HPDE6-E6E7 (cell line): ENCODE measurements around the gene PLD1.
A peak's percentile ranks its signal among the peaks of the same experiment; 100 is the strongest.
"Not testable (repeated sequence)": the region's sequence is repeated elsewhere in the genome, so short reads cannot be mapped to it uniquely, and the experiment has no call there.

ENCODE experiments used
- DNase-seq: peaks from one replicate; pipeline ENCODE4 v3.0.0; 2011; ENCODE audit warnings: missing footprints; ENCODE audit errors: extremely low spot score

PLD1 gene

DNA sequence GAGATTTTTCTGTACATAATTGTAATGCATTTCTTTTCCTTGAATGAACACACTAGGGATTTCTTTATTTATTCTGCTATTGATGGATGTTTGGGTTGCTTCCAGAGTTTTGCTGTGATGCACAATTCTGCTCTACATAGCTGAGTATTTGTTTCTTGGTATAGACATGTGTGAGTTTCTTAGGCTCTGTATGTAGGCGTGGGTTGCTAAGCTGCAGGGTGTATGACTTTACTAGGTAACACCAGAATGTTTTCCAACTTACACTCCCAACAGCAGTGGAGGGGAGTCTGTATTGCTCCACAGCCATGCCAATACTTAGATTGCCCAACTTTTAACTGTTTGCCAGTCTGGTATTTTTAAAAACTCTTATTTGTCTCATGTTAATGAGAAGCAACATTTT, 194.6 kb downstream of the PLD1 start:
- DNase-seq = no peak

DNA sequence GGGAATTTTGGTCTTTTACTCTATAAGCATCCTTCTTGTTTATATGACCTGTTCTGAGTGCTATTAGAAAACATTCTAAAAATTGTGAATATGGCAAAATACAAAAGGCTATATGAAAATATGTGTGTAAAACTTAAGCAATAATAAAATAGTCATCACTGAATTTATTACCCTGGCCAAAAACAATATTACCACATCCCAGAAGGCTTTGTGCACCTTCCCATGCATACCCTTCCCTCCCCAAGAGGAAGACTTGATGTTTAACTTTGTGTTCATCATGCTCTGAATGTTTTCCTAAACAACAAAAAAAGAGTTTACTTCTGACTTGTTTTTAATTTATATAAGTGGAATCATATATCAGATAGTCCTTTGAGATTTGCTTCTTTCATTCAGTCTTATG, 195.0 kb downstream of the PLD1 start:
- no peak for DNase-seq

DNA sequence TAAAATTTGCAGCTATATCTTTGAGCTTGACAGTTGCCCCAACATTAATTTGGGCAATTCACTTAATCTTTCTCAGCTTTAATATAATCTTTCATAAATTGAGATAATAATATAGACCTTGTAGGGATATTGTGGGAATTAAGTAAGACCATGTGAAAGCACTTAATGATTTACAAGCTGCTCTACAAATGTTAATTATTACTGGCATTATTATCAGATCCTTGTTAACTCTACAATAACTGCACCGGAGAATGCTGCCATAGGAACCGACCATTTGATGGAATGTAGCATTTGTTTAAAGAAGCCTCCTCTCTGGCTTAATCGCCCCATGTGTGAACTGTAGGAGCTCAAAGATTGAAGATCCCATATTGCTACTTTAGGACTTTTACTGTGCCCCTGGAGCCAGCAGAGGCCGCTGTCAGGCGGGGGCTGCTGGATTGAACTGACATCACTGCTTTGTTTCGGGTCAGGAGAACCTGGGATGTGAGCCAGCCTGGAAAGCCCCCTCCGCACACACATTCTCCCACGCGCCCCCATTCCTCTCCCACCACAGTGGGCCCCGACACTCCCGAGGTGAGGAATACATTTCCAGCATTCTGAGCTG, 195.9 kb downstream of the PLD1 start:
- DNase-seq = peak; percentile 21

DNA sequence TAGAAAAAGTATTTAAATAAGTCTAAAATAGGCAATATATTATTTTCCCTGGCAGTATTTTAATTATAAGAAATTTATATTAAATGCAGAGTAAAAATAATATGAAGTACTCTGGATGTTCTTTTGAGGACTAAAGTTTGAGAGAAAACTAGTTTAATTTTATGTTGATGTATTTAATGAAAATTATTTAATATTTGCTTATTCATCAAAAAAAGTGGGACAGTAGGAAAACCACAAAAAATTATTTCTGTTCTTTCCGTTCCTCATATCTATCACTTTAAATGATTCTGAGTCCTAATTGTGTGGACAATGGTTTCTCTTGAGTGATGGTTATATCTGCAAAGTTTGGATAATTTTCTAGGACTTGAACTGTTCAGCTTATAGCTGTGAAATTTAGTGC, 202.8 kb downstream of the PLD1 start:
- no peak for DNase-seq

DNA sequence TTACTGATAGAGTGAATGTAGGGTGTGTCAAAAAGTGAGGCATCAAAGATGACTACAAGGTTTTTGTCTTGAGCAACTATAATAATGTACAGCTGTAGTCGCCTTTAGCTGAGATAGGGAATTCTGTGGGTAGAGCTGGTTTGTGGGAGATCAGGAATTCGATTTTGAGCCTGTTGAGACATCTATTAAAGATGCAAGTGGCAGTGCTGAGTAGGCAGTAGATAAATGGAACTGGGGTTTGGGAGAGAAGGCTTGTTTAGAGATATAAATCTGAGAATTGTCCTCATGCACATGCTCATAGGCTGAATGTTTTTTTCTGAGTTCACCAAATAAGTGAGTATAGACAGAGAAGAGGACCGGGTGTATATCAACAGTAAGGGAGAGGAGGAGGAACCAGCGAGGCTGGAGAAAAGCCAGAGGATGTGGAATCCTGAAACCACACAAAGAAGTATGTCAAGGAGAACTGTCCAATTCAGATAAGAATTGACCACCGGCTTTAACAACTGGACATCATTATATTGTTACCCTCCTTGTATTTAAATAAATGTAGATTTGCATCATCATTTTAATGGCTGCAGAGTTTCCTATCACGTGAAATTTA, 204.0 kb downstream of the PLD1 start:
- DNase-seq = no peak

DNA sequence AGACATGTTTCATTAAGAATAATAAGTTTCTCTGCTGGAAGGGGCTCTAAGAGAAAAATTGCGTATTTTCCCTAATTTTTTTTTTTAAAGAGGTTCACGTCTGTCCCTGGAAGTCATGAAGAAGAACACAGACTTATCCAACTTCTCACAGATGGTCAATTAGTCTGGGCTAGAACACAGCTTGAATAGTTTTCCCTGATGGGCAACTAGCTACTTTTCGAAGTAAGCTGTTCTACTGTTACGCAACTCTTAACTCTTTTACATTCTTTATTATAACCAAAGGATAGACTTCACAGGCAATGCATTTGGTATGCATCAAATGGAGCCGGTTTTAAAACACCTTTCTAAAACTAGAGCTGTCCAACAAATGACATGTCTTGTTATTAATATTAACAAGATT, 205.9 kb downstream of the PLD1 start:
- no peak for DNase-seq

DNA sequence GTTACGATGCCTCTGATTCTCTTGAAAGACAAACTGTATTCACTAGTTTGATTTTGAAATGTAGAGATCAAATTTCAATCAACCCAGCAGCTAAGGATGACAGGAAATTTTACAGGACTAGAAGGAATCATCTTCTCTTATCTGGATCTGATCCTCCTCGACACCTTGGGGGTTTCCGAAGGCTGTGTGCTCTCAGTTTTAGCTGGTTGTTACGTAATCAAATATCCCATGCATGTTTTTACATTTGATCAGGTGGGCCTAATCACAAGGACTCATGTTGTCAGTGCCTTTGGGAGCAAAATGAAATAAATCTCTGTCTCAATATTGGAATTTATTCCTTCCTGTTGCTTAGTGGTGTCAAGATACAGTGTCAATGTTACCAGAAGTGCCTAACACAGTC, 208.2 kb downstream of the PLD1 start:
- no peak for DNase-seq

DNA sequence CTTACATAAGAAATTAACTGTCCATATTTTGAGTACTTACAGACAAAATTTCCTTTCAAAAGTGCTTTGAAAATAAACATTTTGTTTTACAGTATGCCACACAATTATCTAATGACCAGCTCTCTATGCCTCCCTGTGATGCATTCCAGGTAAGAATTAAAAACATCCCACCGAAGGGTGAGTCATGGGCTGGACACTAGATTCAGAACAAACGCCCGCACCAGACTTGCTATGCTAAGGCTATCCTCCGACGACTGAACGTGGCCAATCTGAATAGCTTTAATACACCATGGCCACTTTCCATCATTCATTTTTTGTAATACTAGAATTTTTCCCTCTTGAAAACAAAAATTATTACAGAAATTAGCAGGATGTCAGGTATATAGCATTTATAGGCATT, 210.3 kb downstream of the PLD1 start:
- DNase-seq = no peak

DNA sequence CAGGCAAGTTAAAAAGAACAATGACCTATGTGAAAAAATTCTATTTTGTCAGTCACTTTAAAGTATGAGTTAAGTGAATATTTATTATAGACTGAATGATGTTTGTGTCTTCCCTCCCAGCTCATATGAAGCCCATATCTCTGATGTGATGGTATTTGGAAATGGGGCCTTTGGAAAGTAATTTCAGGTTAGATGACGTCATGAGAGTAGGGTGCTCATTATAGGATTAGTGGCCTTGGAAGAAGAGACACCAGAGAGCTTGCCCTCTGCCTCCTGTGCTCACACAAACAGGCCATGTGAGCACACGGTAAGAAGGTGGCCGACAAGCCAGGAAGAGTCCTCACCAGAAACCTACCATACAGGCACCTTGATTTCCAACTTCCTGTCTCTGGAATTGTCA, 211.3 kb downstream of the PLD1 start:
- no peak for DNase-seq

DNA sequence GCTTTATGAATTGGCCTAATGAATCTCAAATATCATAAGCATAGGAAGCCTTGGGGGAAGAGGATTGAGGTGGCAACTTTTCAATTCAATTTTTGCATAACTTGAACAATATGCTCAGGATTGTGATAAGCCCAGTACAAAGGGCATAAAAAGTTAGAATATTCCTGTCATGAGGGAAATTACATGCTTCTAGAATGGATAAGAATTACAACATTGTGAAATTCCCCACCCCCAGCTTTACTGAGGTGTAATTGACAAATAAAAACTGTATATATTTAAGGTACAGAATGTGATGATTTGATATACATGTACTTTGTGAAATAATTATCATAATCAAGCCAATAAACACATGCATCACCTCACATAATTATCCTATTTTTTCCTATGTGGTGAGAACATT, 217.5 kb downstream of the PLD1 start:
- DNase-seq = no peak

DNA sequence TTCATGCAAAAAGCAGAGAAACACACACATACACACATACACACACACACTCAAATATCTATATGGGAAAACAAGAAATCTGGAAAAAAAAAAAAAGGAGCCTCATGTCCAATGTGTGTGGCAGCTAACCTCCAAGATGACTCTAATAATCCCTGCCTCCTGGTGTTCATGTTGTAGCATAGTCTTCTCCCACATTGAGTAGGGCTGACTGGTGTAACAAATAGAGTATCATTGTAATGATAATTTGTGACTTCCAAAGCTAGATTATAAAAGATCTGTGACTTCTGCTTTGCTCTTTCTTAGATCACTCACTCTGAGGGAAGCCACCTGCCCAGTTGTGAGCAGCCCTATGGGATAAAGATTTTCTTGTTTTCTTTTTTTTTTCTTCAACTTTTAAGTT, 219.2 kb downstream of the PLD1 start:
- no peak for DNase-seq

DNA sequence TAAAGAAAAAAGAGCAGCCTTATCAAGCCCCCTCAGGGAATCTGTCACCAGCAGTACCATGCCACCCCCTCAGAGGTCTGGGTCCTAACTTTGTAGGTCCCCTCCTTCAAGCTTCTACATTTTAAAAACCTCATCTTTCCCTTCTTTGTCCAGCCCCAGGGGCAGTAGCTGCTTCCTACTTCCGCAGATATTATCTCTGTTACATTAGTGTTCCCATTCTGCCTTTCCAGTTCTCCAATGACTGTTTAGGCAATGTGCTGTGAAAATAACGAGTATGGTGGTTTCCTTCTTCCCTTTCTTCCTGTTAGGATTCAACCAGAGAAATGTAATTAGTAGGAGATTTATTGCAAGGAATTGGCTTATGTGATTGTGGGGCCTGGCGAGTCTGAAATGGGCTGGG, 224.0 kb downstream of the PLD1 start:
- no peak for DNase-seq

DNA sequence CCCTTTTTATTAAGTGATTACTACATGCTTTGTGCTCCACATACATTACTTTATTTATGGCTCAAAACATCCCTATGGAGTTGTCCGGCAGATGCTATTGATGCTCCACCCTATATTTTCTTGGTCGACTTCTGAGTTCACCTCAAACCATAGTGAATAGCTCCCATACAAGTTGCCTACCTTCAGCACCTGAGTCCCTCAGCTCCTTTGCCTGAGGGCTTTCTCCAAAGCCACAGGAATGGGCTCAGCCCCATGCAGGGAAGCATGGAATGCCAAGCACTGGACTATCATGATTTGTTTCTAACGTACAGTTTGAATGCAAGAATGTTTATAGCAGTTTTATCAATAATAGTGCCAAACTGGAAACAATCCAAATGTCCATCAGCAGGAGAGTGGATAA, 225.2 kb downstream of the PLD1 start:
- no peak for DNase-seq

DNA sequence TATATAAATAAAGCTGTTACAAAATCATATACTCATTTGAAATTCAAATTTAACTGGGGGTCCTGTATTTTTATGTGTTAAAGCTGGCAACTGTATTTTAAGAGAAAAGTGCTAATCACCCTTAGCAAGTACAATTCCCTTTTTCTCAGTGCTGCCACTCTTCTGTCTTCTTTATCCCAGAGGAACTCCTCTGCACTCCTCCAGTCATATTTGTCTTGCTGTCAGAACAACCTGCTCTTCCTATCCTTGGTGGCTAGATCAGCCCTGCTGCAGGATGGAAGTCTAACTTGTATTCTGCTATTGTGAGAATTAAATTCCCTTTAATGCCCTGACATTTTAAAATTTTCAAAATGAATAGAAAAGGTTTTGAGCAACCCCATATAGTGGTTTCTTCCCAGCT, 226.2 kb downstream of the PLD1 start:
- no peak for DNase-seq

DNA sequence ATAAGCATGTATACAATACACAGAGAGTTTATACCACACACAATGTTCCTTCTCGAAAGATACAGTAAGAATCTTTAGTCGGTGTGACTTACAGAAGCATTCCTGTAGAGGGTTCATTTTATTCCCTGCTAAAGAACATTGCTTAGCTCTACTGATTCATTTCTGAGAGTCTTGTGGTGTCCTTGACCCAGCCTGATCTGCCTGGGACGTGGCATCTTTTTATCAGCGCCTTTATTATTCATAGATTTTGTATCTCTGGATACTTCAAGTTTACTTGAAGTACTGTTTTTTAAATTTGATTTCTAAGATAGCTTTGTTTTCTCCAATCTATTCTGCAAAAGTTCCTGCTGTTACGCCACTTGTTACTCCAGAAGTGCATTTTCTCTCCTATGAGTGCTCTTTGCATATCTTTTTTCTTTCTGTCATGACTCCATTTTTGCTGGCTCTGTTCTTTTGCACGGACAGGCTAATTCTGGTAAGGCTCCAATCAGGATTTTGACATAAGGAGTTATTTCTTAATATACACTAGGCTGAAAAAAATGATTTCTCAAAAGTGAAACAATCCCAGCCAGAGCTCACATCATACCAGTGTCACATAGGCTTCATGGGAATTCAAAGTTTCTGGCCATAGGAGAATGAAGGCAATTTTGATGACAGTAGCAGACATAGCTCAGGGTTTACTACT, 235.6 kb downstream of the PLD1 start:
- DNase-seq = no peak

DNA sequence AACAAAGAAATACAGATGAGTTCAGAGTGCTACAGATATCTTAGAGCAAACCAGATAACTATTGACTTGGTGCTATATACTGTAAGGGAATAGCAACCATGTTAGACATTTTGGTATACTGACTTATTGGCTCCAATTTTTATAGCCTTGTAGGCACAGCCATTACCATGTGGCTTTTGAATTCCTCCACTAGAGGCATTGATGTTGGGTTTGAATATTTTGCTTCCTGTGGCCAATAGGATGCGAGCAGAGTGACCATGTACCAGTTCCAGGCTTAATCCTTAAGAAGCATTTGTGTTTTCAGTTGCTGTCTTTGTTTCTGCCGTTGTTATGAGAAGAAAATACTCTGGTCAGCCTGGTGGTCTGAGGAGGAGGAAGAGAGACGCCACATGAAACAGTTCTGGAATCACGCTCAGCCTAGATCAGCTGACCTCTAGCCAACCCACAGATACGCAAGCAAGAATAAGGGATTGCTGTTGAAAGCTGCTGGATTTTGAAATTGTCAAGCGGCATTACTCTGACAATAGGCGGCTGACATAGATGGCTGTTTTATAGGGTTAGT, 240.6 kb downstream of the PLD1 start:
- DNase-seq = no peak

DNA sequence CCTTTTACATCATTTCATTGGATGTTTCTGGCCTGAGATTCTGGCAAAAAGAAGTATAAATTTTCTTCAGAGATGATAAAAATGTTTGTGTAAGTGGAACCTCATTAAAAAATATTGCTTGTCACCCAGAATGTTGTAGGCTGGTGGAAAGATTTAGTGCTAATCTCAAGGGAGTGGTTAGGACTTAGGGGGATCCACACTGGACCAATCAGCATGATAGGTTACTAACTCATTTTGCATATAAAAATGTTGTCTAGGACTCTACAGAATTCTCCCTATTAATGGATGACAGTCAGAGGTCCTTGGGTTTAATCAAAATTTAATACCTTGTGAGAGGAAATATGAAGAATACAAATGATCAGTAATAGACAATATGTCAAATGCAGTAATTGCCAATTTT, 241.5 kb downstream of the PLD1 start:
- DNase-seq = no peak

DNA sequence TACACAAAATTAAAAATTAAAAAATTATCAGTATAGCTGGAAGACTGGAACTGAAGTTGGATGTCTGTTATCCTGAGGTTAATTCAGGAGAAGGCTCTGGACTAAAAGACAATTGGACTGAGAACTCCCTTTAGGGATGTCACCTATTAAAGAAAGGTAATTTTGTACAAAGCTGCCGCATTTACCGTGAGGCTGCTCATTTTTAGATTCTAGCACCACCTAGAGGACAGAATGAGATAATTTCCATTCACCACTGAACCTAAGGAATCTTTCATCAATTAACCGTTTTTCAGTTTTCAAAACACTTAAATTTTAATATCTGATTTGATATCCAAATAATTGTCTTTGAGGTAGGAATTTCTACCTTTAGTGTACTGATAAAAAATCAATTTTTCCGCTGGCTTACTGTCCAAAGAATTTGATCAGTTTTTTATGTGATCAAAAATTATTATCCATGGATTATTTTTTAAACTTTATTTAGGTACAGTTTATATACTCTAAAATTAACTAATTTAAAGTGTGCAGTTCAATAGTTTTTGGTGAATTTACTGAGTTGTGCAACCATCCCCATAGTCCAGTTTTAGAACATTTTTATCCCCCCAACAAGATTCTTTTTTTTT, 243.4 kb downstream of the PLD1 start:
- DNase-seq = peak; percentile 20

DNA sequence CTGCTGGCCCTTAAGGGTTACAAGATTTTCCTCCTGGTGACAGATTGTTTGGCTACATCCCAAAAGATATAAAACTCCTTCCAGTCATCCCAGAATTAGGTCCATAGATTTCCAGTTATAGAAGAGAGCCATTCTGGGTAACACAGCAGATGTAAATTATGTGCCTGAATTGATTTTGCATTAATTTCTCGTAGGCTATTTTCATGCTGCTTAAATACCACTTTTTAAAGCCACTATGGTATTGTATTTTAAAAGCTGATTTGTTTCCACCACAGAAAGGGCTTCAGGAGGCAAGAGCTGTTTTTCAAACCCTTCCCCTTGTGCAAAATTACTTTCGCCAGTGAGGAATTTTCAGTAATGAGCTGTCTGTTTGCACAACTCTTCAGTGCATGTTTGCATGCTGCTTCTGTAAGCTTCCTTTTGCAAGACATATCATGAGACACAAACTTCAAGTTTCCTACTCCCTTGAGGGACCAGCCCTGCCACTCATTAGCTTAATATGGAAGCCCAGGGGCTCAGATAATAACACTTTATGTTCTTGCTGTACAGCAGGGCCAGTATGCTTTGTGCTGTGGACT, 244.7 kb downstream of the PLD1 start:
- DNase-seq = no peak

DNA sequence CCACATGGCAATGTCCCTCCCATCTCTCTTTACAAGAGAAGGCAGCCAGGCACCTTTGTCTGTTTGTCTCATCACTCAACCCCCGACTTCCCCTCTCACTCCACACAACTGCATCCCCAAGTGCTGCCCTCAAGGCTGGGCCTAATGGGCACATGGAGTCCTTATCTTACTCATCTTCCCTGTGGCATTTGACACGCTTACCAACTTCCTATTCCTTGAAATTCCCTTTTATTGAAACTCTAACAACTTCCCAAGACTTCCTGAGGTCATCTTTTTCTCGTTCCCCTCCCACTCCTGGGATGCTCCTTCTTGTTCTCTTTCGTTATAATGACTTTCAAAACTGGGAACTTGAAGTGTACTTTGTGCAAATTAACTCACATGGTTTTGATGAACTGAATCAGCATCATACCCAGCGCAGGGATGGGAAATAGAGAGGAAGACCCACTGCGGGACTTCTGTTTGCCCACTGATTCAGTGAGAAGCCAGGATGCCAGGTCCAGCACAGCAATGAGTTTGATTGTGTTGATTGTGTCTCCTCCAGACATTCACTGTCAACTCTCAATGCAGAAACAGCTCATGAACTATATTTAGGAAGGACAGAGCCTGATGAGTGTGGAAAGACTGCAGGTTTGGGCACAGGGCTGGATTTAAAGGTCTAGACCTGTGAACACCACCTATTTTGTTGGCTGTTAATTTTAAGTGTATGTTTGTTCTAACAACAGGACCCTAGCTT, 245.4 kb downstream of the PLD1 start:
- DNase-seq = no peak

DNA sequence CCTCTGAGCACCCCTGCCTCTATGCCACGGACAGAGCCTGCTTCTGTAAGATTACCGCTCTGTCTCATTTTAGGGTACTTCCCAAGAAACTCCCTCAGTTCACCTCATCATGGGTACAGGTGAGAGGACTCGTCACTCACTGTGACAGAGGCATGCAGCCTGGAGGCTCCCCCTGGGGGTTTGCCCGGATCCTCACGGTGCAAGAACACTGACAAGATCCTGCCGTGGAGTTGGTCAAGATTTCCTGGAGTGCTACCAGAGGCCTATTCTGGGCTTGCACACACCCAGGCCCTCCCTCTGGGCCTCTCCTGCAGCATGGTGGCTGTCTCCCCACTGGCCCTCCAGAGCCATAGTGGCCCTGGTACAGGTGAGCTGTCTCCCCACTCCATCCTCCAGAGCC, 247.0 kb downstream of the PLD1 start:
- DNase-seq = no peak

DNA sequence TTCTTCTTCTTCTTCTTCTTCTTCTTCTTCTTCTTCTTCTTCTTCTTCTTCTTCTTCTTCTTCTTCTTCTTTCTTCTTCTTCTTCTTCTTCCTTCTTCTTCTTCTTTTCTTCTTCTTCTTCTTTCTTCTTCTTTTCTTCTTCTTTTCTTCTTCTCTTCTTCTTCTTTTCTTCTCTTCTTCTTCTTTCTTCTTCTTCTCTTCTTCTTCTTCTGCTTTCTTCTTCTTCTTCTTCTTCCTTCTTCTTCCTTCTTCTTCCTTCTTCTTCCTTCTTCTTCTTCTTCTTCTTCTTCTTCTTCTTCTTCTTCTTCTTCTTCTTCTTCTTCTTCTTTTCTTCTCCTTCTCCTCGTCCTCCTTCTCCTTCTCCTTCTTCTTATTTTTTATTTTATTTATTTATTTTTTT, 247.8 kb downstream of the PLD1 start:
- not testable (repeated sequence) for DNase-seq
